ENCODE results near the gene TRIM48.
"Not testable (repeated sequence)": the region's sequence is repeated elsewhere in the genome, so short reads cannot be mapped to it uniquely, and the experiment has no call there.

Gene TRIM48, protein sequence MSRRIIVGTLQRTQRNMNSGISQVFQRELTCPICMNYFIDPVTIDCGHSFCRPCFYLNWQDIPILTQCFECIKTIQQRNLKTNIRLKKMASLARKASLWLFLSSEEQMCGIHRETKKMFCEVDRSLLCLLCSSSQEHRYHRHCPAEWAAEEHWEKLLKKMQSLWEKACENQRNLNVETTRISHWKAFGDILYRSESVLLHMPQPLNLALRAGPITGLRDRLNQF

DNA sequence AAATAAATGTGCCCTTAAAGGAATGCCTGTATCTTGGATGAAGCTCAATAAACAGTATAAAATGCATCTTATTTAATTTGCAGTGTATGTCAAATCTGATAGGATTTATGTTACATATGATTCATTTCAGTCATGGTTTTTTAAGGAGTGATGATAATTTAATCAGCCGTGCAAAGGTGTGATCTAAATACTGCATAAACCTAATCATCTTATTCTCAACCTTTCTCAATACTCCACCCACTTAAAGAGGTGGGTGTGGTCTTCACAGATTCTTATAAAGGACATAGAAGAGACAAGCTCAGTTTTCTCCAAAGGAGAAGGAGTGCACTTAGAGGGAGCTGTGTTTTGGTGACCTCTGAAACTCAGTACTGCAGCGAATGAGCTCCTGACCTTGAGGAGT, at the start of gene TRIM48:
Gene TRIM48 (plus strand): TSS at position 301 of the 400 bp plus-strand sequence. CDS start 113 bp downstream, outside the sequence.
- DNase-seq: not testable (repeated sequence)

DNA sequence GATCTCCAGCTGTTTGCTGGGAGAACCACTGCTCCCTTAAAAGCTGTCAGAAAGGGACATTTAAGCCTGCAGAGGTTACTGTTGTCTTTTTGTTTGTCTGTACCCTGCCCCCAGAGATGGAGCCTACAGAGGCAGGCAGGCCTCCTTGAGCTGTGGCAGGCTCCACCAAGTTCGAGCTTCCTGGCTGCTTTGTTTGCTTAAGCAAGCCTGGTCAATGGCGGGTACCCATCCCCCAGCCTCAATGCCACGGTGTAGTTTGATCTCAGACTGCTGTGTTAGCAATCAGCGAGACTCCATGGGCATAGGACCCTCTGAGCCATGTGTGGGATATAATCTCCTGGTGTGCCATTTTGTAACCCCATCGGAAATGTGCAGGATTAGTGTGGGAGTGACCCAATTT, 23.6 kb upstream of the TRIM48 start:
- DNase-seq: not testable (repeated sequence)

DNA sequence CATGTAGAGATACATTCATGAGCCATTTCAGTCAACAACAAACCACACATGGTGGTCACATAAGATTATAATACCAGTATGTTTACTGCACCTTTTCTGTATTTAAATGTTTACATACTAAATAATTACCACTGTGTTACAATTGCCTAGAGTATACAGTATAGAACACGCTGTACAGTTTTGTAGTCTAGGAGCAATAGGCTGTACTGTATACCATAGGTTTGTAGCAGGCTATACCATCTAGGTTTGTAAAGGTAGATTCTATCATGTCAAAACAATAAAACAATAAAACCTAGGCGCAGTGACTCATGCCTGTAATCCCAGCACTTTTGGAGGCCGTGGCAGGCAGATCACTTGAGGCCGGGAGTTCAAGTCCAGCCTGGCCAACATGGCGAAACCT, 1.1 kb downstream of the TRIM48 start:
- no peak for DNase-seq

All from cerebellar nuclear complex (tissue), 1 donor.